Jurkat, Clone E6-1 (cell line): Measurements from ENCODE around the gene CDKL2.
"Not testable (repeated sequence)": the region's sequence is repeated elsewhere in the genome, so short reads cannot be mapped to it uniquely, and the experiment has no call there.

Experiments used
- DNase-seq: peaks from one replicate; pipeline ENCODE4 v3.0.0-alpha.2; 2011; ENCODE audit warnings: low read depth, low spot score
- H3K4me3 ChIP-seq: 2 replicates; pipeline ENCODE4 v1.5.1; 2011; ENCODE audit warnings: mild to moderate bottlenecking, low read length, control low read depth, moderate library complexity

The CDKL2 gene

DNA sequence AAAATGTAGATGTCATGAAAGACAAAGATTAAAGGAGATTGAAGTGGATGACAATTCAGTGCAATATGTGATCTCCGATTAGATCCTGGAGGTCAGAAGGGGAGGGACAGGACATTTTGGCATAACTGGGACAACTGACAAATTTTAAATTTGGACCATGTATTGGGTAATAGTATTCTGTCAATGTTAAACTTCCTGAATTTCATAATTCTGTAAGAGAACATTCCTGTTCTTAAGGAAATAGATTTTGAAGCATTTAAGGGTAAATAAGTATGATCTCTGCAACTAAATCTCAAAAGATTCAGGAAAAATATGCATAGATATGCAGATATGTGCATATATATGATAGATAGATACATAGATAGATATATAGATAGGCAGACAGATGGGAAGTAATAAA, 63.4 kb downstream of the CDKL2 start:
- no peak overlapping the region for H3K4me3 ChIP-seq
- DNase-seq = no peak

DNA sequence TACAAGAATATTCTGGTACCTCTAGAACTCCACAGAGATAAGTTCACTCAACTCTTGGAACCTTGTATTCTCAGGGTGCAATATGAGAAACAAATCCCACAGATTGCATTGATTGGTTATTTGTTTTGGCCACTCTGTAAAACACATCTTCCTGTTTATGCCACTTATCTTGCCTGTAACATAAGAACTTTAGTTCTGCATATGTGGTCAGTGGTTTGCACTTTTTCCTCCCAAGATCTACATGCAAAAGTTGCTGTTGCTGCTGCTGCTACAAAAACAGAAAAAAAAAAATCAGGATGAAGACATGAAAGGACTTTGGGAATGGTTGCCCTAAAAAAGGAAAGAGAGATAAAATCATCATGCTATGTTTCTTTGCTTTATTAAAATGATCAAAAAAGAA, 64.8 kb downstream of the CDKL2 start:
- DNase-seq = no peak
- no peak overlapping the region for H3K4me3 ChIP-seq

DNA sequence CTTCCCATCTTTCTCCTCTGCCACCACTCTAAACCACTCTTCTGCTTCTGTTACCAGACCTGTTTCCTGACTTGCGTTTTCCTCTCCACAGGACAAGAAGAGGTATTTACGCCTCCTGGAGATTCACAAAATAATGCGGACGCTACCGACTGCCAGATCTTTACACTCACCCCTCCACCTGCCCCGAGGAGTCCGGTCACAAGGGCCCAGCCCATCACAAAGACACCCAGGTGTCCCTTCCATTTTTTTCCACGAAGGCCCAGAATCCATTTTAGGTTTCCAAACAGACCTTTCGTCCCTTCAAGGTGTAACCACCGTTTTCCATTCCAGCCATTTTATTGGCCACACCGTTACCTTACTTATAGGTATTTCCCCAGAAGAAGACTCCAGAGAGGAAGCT, 66.3 kb downstream of the CDKL2 start:
- no peak for DNase-seq
- no peak overlapping the region for H3K4me3 ChIP-seq

DNA sequence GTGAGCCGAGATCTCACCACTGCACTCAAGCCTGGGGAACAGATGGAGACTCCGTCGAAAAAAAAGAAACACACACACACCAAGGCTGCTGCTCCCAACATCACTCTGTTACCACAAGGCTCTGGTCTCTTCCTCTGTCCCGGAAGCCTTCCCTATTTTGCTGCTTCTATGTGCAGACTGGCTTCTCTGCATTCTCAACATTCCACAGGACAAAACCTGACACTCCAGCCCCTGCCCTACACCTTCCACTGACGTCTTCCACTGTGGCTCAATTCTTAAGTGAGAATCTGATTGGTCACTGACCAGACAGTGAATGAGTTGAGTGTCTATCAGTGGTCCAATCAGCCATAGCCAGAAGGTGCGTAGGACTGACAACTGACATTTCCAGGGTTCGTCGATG, 68.5 kb downstream of the CDKL2 start:
- no peak overlapping the region for H3K4me3 ChIP-seq
- no peak for DNase-seq

DNA sequence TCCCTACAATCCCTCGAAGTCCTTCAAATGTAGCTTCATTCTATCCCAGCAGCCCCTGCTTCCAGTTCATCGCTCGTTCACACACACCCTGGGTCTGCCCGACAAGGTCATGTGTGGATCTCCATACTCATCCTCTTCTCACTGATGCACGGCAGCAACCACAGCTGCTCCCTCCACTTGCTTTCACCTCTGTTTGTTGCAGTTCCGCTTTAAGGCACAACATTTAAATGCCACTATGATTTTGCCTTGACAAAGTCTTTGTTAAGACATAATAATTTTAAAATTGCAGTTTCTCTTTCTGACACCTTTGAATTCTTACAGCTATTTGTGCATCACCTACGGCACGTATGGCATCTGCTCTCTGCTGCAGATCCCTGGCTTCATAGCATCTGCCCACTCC, 72.6 kb downstream of the CDKL2 start:
- H3K4me3 ChIP-seq = no peak overlapping the region
- DNase-seq = no peak

DNA sequence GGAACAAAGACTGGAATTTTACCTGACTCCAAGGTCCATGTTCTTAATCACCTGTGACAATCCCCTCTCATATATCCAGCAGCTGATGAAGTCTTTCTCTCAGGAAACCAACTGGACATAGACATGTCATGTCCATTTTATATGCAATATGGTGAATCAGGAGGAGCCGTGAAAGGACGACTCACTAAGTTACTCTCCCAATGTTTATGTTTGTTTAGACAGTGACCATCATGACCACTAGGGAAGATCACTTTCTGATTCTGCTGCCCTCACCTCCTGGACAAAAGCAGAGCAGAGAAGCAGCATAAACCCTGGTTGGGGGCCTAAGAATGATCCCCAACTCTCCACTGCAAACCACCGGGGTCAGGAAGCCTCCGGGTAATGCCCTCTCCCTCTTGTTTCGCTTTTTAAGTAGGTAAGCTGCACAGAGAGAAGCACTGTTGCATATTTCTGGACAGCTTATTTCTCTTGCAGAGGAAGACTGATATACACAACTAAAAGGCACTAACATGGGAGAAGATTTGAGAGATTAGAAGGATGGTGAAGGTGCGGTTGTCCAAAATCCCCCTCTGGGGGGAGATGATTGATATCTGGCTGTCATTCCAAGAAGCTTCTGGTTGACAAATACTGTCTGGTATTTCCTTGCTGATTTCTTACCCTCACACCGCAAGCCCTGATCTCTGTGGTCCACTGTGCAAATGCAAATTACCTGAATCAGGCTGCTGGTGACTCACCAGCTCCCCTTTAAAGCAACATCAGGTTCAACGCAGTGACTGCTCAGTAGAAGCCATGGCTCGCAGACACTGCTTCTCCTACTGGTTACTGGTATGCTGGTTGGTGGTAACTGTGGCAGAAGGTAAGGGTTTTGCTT, 74.8 kb downstream of the CDKL2 start, which contains the start of gene ODAPH:
Gene ODAPH (plus strand): TSS at position 773 of the 871 bp plus-strand sequence. CDS start 17 bp downstream, at position 790.
- DNase-seq = no peak

DNA sequence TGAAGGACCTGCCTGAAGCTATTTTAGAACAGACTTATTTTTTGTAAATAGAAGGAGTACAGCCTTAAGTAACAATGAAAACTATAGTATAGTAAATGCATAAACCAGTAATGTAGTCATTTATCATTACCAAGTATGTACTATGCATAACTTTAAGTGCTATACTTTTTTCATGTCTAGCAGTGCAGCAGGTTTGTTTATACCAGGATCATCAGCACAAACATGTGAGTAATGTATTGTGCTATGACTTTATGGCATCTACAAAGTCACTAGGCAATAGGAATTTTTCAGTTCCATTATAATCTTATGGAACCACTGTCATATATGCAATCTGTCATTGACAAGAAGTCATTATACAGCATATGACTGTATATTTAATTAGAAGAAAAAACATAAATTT, 77.9 kb downstream of the CDKL2 start:
- no peak overlapping the region for H3K4me3 ChIP-seq
- no peak for DNase-seq

More for the DNA sequence above, 74.8 kb downstream of the CDKL2 start, which contains the start of gene ODAPH:
- H3K4me3 ChIP-seq = no peak within 1 kb of the TSS

DNA sequence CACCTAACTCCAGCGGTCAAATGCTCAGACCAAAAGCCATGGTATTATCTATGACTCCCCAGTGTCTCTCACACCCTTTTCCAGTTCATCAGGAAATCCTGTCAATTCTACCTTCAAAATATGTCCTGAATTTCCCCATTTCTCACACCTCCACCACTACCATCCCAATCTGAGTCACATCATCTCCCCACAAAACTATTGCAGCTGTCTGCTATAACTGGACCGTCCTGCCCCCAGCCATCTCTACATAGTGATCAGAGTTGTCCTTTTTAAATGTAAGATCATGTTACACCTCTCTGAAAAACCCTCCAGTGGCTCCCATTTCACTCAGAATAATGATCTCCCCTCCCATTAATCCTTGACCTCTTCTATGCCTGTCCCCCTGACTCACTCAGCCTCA, 81.3 kb downstream of the CDKL2 start:
- no peak for DNase-seq
- H3K4me3 ChIP-seq = no peak overlapping the region

DNA sequence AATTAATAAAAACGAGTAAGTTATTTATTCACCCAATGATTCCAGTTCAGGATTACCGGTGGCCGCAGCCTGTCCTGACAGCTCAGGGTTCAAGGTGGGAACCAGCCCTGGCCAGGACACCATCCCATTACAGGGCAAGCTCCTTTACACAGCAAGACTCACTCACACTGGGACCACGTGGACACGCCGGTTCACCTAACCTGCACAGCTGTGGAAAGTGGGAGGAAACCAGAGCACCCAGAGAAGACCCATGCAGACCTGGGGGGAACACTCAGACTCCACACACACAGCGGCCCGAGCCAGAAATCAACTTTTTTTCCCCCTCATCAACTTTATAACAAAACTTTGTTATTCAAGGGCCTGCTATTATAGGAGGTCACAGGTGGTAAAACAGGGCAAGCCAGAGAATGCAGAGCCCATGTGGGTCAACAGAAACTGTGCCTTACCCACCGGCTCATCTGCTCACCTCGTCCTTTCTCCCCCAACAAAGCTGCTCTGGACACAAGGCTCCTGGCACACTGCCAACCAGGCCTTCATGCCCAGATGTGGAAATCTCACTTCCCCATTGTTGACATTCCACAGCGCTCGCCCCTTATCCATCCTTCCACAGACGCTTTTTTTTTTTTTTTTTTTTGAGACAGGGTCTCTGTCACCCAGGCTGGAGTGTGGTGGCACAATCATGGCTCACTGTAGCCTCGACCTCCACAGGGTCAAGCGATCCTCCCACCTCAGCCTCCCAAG, 82.5 kb downstream of the CDKL2 start:
- DNase-seq = no peak
- no peak overlapping the region for H3K4me3 ChIP-seq

DNA sequence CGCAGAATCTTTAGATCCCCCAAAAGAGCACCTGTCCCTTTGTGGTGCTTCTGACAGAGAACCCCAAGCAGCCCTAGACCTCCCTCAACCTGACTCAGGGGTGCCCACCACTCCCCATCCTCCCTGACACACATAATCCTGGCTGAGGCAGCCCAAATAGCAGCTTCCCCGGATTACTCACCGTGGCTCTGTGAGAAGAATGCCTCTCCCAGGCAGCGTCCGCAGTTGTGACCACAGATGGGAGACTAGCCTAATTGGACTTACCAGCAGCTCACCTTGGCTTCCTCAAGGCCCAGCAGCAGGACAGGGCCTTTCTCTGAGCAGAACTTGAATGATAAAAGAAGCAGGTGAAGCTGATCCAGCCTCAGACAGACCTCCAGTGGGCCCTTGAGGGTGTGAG, 84.8 kb downstream of the CDKL2 start:
- no peak for DNase-seq
- no peak overlapping the region for H3K4me3 ChIP-seq

DNA sequence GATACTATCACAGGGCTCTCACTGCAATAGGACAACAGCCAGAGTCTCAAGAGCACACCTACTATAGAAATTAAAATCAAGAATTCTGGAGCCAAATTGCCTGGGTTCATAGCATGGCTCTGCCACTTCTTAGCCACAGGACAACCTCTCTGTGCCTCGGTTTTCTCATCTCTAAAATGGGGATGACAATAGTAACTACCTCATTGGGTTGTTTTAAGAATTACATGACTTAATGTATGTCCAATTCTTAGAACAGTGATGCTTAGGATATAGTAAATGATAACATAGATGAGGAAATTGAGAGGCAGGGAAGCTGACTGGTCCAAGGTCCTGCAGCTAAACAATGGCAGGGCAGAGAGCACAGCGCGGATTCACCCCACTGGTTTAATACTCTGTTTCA, 85.5 kb downstream of the CDKL2 start:
- no peak overlapping the region for H3K4me3 ChIP-seq
- DNase-seq = no peak

DNA sequence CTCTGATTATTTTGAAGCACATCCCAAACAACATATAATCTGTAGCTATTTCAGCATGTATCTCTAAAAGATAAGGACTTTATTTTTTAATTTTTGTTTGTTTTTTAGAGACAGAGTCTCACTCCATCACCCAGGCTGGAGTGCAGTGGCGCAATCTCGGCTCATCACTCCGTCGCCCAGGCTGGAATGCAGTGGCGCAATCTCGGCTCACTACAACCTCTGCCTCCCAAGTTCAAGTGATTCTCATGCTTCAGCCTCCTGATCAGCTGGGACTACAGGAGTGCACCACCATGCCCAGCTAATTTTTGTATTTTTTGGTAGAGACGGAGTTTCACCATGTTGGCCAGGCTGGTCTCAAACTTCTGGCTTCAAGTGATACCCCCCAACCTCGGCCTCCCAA, 86.1 kb downstream of the CDKL2 start:
- DNase-seq, H3K4me3 ChIP-seq: not testable (repeated sequence)

DNA sequence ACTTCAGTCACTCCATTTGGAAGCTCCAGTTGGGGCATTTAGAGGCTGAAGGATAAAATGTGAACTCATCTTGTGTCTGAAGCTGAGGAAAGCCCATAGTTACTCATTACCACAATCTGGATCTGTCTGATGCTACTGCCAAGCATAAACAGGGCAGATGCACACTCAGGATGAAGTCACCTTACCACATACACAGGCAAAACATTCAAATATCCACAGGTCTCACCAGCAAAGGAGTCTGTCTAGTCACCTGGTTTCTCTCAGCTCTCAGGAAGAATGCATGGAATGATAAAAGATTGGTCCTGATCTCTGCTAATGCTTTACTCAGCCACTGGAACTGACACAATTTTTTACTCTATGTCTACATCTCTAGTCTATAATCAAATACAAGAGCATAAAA, 87.5 kb downstream of the CDKL2 start:
- H3K4me3 ChIP-seq = no peak overlapping the region
- DNase-seq = no peak

DNA sequence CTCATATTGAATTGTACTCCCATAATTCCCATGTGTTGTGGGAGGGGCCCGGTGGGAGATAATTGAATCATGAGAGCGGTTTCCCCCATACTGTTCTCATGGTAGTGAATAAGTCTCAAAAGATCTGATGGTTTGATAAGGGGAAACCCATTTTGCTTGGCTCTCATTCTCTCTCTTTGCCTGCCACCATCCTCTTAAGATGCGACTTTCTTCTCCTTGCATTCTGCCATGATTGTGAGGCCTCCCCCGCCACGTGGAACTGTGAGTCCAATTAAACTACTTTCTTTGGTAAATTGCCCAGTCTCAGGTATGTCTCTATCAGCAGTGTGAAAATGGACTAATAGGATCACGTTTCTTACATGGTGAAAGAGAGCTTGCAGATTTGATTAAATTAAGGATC, 93.0 kb downstream of the CDKL2 start:
- DNase-seq, H3K4me3 ChIP-seq: not testable (repeated sequence)

DNA sequence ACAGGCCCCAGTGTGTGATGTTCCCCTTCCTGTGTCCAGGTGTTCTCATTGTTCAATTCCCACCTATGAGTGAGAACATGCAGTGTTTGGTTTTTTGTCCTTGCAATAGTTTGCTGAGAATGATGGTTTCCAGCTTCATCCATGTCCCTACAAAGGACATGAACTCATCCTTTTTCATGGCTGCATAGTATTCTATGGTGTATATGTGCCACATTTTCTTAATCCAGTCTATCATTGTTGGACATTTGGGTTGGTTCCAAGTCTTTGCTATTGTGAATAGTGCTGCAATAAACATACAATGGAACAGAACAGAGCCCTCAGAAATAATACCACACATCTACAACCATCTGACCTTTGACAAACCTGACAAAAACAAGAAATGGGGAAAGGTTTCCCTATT, 96.4 kb downstream of the CDKL2 start:
- not testable (repeated sequence) for DNase-seq, H3K4me3 ChIP-seq

DNA sequence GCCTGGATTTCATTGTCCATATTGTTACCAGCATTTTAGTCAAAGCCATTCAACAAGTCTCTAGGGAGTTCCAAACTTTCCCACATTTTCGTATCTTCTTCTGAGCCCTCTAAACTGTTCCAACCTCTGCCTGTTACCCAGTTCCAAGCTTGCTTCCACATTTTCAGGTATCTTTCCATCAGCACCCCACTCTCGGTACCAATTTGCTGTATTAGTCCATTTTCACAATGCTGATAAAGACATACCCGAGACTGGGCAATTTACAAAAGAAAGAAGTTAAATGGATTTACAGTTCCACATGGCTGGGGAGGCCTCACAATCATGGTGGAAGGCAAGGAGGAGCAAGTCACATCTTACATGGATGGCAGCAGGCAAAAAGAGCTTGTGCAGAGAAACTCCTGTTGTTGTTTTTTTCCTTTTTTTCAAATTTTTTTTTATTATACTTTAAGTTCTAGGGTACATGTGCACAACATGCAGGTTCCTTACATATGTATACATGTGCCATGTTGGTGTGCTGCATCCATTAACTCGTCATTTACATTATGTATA, 96.9 kb downstream of the CDKL2 start:
- H3K4me3 ChIP-seq, DNase-seq: not testable (repeated sequence)

DNA sequence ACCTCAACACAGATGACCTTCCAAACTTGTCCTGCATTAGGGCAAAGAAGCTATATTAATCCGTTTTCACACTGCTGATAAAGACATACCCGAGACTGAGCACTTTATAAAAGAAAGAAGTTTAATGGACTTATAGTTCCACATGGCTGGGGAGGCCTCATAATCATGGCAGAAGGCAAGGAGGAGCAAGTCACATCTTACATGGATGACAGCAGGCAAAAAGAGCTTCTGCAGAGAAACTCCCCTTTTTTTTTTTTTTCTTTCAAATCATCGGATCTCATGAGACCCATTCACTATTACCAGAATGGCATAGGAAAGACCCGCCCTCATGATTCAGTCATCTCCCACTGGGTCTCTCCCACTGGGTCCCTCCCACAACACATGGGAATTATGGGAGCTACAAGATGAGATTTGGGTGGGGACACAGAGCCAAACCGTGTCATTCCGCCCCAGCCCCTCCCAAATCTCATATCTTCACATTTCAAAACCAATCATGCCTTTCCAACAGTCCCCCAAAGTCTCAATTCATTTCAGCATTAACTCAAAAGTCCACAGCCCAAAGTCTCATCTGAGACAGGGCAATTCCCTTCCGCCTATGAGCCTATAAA, 98.7 kb downstream of the CDKL2 start:
- DNase-seq, H3K4me3 ChIP-seq: not testable (repeated sequence)

DNA sequence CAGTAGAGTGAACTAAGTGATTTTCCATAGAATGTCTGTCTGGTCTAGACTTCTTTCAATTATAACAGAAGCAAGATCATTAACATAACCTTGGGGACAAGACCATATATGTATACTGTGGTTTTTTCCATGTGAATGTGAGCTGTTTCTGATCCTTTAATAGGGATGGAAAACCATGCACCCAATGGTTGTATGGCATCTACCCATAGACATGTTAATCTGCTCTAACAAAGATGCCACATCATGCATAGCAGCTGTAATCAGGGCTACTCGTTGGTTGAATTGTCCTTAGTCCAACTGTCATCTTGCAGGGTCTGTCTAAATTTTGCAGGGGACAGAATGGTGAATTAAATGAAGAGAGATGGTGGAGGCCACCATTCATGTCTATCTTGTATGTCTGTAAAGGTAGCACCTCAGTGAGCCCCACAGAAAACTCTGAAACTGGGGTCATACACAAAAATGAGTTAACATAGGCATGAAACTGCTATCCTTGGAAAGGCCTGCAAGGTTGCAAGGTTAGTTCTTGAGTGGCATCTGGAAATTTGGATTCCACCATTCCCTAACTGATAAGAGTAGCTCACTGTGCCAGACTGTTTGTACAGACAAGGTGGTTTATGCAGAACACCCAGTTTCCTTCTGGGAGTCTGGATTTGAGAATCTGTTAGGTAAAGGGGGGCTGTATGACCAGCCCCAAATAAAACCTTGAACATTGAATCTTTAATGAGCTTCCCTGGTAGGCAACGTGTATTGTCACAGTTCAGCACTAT, 99.6 kb downstream of the CDKL2 start:
- H3K4me3 ChIP-seq = no peak overlapping the region
- DNase-seq = no peak
